GM12875 (cell line): ENCODE results near the gene CAB39L.

ENCODE experiments used
- H3K4me3 ChIP-seq: one replicate; pipeline ENCODE4 v1.5.1; 2011; ENCODE audit warnings: low read depth, low read length, control low read depth
- TF ChIP-seq, protein P1 (sequence below): IDR thresholded peaks from 2 replicates; pipeline ENCODE4 v1.5.1; 2011; ENCODE audit warnings: low read depth, mild to moderate bottlenecking, control low read depth, inconsistent platforms, low read length, moderate library complexity, borderline replicate concordance; ENCODE audit not compliant: insufficient read depth

The CAB39L gene

DNA sequence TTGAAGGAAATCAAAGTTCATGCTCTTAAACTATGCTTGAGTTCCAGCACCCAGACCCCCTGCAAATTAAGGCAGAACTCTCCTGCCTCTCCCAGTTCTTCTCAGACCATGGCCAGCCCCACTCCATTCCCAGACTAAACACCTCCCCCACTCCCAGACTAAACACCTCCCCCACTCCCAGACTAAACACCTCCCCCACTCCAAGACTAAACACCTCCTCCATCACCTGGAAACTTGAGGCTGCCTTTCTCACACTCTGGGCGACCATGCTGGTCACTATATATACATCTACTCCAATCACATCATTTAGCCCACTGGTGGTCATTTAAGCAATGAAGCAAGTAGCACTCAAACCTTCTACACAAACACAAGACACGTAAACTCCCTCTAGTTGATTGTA, 57.2 kb downstream of the CAB39L start:
- TF ChIP-seq, protein P1, sequence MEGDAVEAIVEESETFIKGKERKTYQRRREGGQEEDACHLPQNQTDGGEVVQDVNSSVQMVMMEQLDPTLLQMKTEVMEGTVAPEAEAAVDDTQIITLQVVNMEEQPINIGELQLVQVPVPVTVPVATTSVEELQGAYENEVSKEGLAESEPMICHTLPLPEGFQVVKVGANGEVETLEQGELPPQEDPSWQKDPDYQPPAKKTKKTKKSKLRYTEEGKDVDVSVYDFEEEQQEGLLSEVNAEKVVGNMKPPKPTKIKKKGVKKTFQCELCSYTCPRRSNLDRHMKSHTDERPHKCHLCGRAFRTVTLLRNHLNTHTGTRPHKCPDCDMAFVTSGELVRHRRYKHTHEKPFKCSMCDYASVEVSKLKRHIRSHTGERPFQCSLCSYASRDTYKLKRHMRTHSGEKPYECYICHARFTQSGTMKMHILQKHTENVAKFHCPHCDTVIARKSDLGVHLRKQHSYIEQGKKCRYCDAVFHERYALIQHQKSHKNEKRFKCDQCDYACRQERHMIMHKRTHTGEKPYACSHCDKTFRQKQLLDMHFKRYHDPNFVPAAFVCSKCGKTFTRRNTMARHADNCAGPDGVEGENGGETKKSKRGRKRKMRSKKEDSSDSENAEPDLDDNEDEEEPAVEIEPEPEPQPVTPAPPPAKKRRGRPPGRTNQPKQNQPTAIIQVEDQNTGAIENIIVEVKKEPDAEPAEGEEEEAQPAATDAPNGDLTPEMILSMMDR, result no peak
- no peak overlapping the region for H3K4me3 ChIP-seq

DNA sequence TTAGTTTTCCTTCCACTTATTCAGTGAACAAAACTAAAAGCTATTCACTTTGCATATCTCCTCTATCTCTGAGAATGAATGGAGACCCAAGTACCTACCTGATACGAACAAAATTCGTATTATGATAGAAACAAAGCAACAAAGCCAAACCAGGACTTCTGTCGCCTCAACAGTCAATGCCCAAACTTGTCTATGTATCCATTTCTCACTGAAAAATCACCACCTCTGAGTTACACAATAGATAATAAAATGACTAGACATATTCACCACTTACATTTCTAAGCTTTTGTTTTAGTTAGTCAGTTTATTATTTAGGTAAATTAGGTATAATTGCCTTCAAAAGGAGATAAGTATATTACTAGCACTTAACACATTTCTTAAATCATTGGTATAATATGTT, 67.7 kb downstream of the CAB39L start:
- H3K4me3 ChIP-seq, result no peak overlapping the region
- TF ChIP-seq, protein P1, result no peak

DNA sequence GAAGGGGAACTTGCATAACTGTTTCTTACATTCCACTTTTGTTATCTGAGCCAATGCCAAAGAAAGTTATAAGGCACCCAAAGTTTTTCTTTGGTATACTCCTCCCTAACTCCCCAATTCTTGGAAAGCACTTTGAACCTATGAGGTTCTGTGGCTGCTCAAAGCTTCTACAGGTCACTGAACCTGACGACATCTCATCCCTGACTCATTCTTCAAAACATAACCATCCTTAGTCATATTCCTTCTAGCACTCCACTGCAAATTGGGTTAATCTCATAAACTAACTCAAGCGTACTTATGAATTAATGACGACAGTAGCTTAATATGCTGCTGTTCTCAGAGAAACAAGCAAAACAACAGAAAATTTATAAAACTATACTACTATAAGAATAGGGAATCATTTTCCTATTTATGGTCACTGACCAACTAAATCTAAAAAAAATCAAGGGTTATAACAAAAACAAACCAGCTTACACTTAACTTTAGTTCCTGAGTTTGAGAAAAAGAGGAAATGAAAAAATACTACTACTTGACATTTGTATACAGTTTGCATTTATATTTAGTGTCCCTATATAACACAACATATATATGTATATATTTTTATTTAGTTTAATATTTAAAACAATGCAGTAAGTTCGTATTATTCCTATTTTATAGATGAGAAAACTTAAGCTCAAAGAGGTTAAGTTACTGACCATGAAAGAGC, 69.1 kb downstream of the CAB39L start:
- TF ChIP-seq, protein P1, result no peak
- no peak overlapping the region for H3K4me3 ChIP-seq

DNA sequence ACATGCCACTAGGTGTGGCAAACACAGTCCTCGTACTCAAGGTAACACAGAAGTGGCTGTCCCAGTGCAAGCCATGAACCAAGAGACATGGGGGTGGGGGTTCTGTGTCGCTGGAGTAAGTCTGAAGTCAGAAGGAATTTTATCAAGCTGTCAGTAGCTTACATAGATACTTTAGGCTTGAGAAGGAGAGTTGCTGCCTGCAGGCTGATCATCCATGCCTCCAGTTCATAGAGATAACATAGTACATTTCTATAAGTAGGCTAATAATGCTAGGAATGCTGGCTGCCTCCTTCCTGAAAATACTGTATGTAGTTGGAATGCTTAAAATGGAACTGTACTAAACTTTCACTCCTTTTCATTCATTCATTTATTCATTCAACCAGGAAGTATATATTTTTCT, 70.1 kb downstream of the CAB39L start:
- no peak overlapping the region for H3K4me3 ChIP-seq
- TF ChIP-seq, protein P1, result no peak

DNA sequence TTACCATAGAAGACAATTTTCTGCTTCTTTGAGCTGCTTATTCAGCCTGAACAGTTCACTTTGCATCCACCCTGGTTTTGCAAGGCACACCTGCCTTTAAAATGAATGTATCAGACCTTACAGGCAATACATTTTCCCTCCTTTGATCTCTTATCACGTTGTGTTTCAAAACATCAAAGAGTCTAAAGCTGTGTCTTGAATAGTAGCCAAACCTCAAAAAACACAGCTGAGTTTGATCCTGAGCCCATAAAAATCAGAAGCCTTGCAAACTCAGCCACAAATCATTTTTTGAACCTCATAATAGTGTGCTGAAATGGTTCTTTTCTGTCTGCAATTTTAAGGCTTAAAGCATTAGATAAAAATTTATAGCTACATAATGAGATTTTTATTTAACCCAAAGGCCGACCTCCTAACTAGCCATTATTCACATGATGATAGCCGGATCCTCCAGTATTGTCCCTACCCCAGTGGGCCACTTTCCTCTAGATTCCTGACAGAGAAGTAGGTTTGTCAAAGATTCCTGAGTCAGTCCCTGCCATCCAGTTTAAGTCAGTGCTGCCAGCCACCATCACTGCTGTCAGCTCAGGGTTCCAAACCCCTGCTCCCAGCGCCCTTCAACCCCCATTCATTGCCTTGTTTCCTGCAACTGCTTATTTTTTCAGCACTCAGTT, 71.8 kb downstream of the CAB39L start:
- no peak overlapping the region for H3K4me3 ChIP-seq
- TF ChIP-seq, protein P1, result no peak

DNA sequence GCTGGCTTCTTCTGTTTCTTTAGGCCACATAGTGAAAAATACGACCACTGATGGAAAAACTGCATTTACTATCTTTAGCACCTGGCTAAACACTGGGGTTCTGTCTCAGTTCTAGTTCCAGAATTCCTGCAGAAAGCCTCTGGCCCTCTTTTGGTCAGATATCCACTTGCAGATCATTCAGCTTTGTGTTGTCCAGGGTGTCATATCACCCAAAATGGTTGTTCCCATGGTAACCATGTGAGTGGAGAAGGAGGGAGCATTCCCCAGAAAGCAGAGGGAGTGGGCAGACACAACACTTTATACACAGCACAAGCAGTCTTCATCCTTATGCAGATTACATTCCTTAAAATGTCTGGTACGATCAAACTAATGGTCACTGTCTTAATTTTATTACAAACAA, 73.5 kb downstream of the CAB39L start:
- TF ChIP-seq, protein P1, result no peak
- no peak overlapping the region for H3K4me3 ChIP-seq

DNA sequence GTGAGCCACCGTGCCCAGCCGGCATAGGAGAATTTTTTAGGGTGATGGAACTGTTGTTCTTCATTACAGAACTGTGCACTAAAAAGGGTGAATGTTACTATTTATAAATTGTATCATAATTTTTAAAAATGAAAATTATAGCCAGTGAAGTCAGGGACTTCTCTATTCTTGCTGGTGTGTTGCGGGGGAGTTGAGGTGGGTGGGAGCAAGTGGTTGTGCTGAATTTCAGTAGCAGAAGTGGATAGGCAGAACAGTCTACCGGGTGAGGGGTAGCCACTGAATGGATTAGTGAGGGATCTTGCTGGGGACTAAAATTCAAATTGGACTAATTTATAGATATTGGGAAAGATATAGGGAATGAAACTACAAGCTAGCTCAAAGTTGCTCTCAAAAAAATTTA, 74.0 kb downstream of the CAB39L start:
- TF ChIP-seq, protein P1, result no peak
- no peak overlapping the region for H3K4me3 ChIP-seq
